ENCODE data around the gene RELN.
A peak's percentile ranks its signal among the peaks of the same experiment; 100 is the strongest.
"Not testable (repeated sequence)": the region's sequence is repeated elsewhere in the genome, so short reads cannot be mapped to it uniquely, and the experiment has no call there.

The RELN gene

GRCh38 chr7:103832438-103832837, 157.0 kb downstream of the RELN start:
- H3K27ac ChIP-seq: no peak overlapping the region
- CTCF ChIA-PET: interaction anchor here (0.6 kb wide), 2 partner anchors 84 to 296 kb away, joined by 4 read pairs; no protein-coding TSS in a partner anchor
- DNase-seq (ENCODE audit: low spot score): no peak
- POLR2A ChIA-PET (ENCODE audit: low non-redundant PET): no interaction called here
- TF ChIP-seq CTCF (conservative IDR thresholded peaks at IDR 0.05; ENCODE audit: low read depth): no peak

- no peak for DNase-seq (ENCODE audit: low spot score)
- ChIA-PET CTCF (no interaction called here), POLR2A (ENCODE audit: low non-redundant PET) (no interaction called here)
- no peak overlapping the region for H3K27ac ChIP-seq
- TF ChIP-seq CTCF (conservative IDR thresholded peaks at IDR 0.05; ENCODE audit: low read depth): no peak
Observed at GRCh38 chr7:103824251-103824650, 165.2 kb downstream of the RELN start.

GRCh38 chr7:103823084-103823483, 166.4 kb downstream of the RELN start:
- no peak overlapping the region for H3K27ac ChIP-seq
- TF ChIP-seq CTCF (conservative IDR thresholded peaks at IDR 0.05; ENCODE audit: low read depth): no peak
- no peak for DNase-seq (ENCODE audit: low spot score)
- ChIA-PET CTCF (no interaction called here), POLR2A (ENCODE audit: low non-redundant PET) (no interaction called here)

- no peak for DNase-seq (ENCODE audit: low spot score)
- POLR2A ChIA-PET (ENCODE audit: low non-redundant PET): no interaction called here
- no peak for TF ChIP-seq CTCF (conservative IDR thresholded peaks at IDR 0.05; ENCODE audit: low read depth)
- H3K27ac ChIP-seq: no peak overlapping the region
- CTCF ChIA-PET: no interaction called here
Observed at GRCh38 chr7:103821092-103821491, 168.4 kb downstream of the RELN start.

- H3K27ac ChIP-seq; DNase-seq (ENCODE audit: low spot score); POLR2A ChIA-PET (ENCODE audit: low non-redundant PET); CTCF ChIA-PET: not testable (repeated sequence)
Observed at GRCh38 chr7:103815972-103816371, 173.5 kb downstream of the RELN start.

- DNase-seq (ENCODE audit: low spot score): no peak
- ChIA-PET CTCF (no interaction called here), POLR2A (ENCODE audit: low non-redundant PET) (no interaction called here)
- TF ChIP-seq CTCF (conservative IDR thresholded peaks at IDR 0.05; ENCODE audit: low read depth): no peak
- no peak overlapping the region for H3K27ac ChIP-seq
Observed at GRCh38 chr7:103813970-103814369, 175.5 kb downstream of the RELN start.

- CTCF ChIA-PET: interaction anchor here (0.6 kb wide), 1 partner anchor 113 kb away, joined by 5 read pairs; no protein-coding TSS in a partner anchor
- peak; percentile 4 for DNase-seq (ENCODE audit: low spot score)
- POLR2A ChIA-PET (ENCODE audit: low non-redundant PET): no interaction called here
- no peak for TF ChIP-seq CTCF (conservative IDR thresholded peaks at IDR 0.05; ENCODE audit: low read depth)
- H3K27ac ChIP-seq: no peak overlapping the region
Observed at GRCh38 chr7:103811997-103812396, 177.5 kb downstream of the RELN start.

Data from RWPE1 (cell line).